Stimulated activated CD8-positive, alpha-beta memory T cell treated with anti-CD3 and anti-CD28 coated beads, Interleukin-15, amount 100 ng/mL, for 24 hours (primary cell): Measurements from ENCODE around the gene UBR4.

Source experiments
- DNase-seq: peaks from one replicate; pipeline ENCODE4 v3.0.0-alpha.2; 2020; ENCODE audit warnings: low read depth

UBR4 gene

GRCh38 chr1:19072285-19072981 lies 137.6 kb downstream of the UBR4 start:
- no peak for DNase-seq

DNA sequence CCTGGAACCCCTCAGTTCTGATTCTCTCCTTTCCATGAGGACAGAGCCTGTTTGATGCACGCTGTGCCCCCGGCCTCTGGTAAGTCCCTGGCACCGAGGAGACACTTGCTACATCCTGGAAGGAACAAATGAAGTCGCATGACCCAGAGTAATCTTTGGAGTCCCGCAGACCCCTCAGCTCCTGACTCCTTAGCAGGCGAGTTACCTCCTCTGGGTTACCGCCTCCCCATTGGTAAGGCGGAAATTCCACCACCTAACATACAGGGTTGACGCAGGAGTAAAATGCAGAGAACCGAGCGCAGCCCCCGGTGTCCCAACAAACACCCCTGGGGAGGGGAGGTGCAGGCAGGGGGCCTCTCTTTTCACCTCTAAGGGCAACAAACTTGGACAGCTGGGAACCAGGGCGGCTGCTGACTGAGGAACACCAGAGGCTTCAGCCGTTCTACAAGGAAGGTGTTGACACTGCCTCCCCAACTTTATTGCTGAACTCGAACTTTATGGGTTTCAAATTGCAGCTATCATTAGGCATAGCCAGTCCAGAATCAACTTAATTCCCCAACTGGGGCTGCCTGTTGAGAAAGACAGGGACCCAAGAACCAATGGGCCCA lies 138.3 kb downstream of the UBR4 start:
- no peak for DNase-seq

GRCh38 chr1:19070891-19071621 lies 139.0 kb downstream of the UBR4 start:
- DNase-seq = no peak

DNA sequence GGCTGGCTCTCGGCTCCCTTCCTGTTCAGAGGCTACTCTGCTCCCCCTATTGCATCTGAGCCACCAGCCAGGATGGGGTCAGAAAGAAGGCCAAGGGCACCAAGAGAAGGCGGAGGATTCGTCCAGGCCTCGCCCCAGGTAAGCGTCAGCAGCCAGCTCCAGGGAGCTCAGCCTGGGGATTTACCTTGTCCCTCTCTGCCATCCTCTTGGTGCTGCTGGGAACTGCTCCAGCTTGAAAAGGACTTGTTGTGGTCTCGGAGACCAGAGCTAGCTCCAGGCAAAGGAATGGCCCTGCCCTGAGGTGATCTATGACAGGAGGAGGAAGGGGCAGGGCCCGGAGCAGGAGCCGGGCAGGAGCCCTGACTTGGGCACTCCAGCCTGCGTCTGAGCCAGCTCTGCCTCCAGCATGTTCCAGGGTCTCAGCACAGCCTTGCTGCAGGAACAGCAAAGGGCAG lies 139.8 kb downstream of the UBR4 start:
- no peak for DNase-seq

- DNase-seq = no peak
Measured at GRCh38 chr1:19068639-19069276, 141.3 kb downstream of the UBR4 start.

DNA sequence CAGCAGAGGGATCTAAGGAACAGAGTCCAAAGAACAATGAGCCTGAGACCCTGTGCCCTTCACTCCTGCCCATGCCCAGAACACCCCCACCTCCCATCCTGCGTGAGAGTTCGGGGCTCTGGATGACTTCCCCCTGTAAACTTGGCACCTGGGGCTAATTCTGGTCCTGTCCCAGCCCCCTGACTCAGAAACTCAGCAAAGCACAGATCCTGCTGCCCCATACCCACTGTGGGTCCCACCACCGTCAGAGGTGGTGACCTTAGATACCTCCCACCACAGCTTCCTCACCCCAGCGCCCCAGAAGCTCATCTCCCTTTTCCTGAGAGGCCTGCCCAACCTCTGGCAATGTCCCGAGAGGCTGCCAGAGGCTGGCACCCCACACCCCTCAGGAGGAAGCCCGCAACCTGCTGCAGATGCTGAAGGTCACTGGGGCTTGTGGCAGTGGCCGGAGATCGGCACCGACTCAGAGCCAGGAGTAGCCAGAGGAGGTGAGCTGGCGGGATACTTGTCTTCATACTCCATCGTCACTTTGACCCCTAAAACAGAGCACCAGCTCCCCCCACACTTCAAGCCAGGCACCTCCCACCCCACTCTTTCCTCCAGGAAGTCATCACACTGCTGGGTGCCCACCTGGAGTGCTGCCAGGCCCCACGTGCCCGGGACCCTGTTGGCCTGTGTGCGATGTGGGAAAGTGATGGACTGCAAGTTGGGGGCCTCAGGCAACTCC lies 142.0 kb downstream of the UBR4 start:
- no peak for DNase-seq

DNA sequence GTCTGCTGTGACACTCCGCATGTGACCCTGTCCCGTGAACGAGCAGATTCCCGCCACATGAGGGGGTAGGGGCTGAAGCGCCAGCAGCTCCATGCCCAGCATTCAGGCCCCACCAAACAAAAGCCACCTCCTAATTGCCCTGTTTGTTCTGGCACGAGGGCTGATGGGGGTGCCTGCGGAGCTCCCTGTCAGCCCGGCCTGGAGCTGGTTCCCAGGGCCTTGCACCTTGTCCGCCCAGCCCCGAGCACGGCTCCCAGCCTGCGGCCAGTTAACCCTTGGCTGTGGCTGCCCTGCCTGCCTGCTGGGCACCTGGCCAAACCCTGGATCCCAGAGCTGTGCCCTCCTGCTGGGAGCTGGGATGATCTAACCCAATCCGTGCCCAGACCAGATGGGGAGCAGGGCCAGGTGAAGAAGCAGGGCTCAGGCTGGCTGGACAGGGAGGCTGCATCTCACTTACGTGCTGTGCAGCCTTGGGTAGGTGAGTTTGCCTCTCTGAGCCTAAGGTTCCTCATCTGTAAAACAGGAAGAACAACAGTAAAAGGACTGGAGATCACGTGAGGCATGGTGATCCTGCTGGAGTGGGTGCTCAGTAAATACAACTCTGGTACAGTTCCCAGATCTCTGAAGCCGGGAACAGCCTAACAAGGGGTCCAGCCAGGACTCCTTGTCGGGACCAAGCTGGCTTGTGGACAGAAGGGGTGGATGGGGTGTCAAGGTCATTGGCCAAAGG lies 142.7 kb downstream of the UBR4 start:
- DNase-seq = no peak

DNA sequence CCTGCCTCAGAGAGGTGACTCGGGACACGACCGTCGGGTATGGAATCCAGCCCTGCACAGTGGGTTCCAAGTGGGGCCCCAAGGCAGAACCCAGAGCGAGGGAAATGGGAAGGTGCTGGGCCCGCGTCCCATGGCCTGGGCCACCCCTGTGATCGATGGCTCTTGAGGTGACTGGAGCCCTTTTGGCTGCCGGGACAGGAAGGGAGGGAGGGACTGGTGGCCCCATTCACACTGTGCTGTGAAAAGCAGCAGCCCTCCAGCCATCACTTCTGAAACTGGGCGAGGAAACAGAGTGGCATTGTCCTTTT lies 143.2 kb downstream of the UBR4 start:
- no peak for DNase-seq

- no peak for DNase-seq
Measured at GRCh38 chr1:19066248-19066873, 143.7 kb downstream of the UBR4 start.

GRCh38 chr1:19065526-19066247 lies 144.4 kb downstream of the UBR4 start:
- no peak for DNase-seq

DNA sequence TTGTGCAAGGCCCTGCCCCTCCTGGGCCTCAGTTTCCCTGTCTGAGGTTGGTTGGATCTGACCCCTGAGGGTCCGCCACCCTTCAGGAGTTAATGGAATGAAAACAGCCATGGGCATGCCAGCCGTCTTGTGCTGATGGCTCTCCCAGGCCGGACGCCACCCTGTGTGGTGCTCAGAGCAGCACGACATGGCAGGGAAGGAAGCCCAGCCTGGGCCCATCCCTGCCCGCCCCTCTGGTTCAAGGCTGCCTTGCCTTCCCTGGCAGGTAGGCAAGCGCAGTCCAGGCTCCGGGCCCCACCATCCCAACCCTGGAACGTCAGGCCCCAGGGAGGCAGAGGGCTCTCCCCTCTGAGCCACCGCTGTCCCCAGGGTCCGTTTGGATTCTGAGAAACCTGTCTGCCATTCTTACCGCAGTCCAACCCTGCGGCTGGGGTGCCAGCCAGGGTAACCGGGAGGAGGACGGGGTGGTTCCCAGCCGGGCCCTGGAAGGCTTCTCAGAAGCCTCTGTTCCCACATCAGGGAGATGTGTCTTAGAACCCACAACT lies 145.1 kb downstream of the UBR4 start:
- no peak for DNase-seq

- no peak for DNase-seq
Measured at GRCh38 chr1:19063122-19063521, 146.9 kb downstream of the UBR4 start.

DNA sequence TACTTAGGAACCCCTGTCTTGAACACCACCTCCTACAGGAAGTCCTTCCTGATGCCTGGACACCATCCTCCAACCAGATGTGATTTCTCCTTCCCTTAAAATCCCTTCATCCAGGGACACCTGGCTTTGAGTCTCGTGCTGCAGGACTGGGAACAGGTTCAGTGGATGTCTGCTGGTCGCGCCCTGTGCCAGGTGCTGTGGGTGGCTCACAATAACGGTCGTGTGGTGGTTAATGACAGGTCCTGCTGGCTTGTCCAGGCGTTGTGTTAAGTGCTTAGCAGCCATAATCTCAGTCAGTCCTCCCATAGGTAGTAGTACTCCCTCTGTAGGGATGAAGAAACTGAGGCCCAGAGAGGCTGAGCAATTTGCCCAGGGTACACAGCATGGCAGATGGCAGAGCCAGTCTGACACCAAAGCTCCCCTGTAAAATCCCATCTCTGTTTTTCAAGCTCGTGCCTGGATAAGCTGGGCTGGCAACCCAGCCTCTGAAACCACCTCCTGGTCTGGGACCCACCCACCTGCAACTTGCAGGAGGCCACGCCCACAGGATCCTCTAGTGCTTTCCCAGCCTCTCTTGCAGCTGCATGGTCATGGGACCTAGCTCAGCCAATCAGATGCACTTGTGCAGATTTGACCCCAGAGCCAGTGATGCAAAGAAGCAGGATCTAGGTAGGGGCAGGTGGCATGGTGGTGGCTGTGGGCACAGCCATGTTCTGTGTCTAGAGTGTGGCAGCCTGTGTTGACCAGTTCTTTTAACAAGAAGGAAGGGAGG lies 147.6 kb downstream of the UBR4 start:
- DNase-seq = no peak

GRCh38 chr1:19061798-19062197 lies 148.3 kb downstream of the UBR4 start:
- DNase-seq = no peak

DNA sequence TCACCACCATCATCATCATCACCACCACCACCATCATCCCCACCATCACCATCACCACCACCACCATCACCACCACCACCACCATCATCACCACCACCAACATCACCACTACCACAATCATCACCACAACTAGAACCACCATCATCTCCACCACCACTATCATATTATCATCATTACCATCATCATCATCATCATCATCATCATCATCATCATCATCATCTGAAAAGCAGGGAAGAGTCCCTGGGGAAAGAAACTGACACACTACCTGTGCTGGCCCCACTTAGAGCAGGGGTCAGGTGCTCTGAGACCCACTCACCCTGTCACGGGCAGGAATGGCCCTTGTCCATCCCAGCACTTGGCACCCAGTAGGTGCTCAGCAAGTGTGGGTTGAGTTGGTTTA lies 148.7 kb downstream of the UBR4 start:
- DNase-seq = no peak

DNA sequence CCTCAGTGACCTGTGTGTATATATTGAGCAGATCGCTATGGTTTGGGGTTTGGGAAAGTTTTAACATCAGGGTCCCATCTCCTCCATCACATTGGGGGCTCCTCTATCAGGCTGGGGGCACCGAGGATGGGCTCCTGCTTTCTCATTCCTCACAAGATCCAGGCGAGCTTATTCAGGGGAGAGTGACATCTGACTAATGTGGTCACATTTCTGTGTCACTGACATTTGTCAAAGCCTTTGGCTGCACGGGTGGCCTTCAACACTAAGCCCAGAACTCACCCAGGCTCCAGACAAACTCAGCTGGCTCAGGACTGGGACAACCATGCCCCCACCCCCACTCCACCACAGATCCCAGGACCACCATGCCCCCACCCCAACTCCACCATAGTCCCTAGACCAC lies 150.3 kb downstream of the UBR4 start:
- no peak for DNase-seq

- no peak for DNase-seq
Measured at GRCh38 chr1:19058476-19058797, 151.6 kb downstream of the UBR4 start.

GRCh38 chr1:19057784-19058475 lies 152.1 kb downstream of the UBR4 start:
- no peak for DNase-seq
